GM23338 (cell line): ENCODE data around the gene FNDC3B. TPM values are rescaled to one million over a fixed set of nuclear protein-coding genes. Genes with fewer than 3 reads are reported as not detected.

ENCODE experiments used
- CREB1 ChIP-seq: fragments of 250-450 bp; sonication (Bioruptor Pico); IDR thresholded peaks from 2 replicates; pipeline ENCODE4 v1.5.0; 2020; ENCODE audit warnings: low read depth, mild to moderate bottlenecking, moderate library complexity
- EZH2 ChIP-seq: fragments of 200-600 bp; sonication (generic); IDR thresholded peaks from one replicate; pipeline ENCODE4 v1.8.0; 2017; ENCODE audit warnings: antibody characterized with exemption, mild to moderate bottlenecking, low read depth; ENCODE audit not compliant: unreplicated experiment
- JUNB ChIP-seq: IDR thresholded peaks from one replicate; pipeline ENCODE4 v1.6.1; 2016; ENCODE audit warnings: antibody characterized with exemption; ENCODE audit not compliant: unreplicated experiment
- REST ChIP-seq: IDR thresholded peaks from one replicate; pipeline ENCODE4 v1.6.1; 2018; ENCODE audit warnings: antibody characterized with exemption; ENCODE audit not compliant: unreplicated experiment
- ZNF114 ChIP-seq: fragments of 250-450 bp; sonication (Bioruptor Pico); IDR thresholded peaks from 2 replicates; pipeline ENCODE4 v1.5.0; 2020; ENCODE audit warnings: mild to moderate bottlenecking, moderate library complexity
- ZNF462 ChIP-seq: fragments of 250-450 bp; sonication (Bioruptor Pico); IDR thresholded peaks from 2 replicates; pipeline ENCODE4 v1.5.0; 2020; ENCODE audit warnings: mild to moderate bottlenecking, moderate library complexity
- polyA plus RNA-seq: library from polyadenylated mRNA; unstranded; fragments of >200 nt; fragmentation: Nextera tagmentation; extraction: Ambion mirVana; gene quantifications from 2 replicates; pipeline ENCODE4 v1.2.1, GENCODE V29; 2016
- total RNA-seq: library from RNA; depleted of rRNA; stranded (reverse); fragments of >200 nt; shearing (Covaris generic); gene quantifications from 2 replicates; pipeline ENCODE4 v1.2.3, GENCODE V29; 2014
- TF ChIP-seq, protein P1 (sequence below): IDR thresholded peaks from 2 replicates; pipeline ENCODE4 v1.6.1; 2016; ENCODE audit warnings: antibody characterized with exemption

Gene FNDC3B
- total and polyA plus RNA-seq, 2 experiments from 2014 or later: 19.1 to 55.4 TPM

DNA sequence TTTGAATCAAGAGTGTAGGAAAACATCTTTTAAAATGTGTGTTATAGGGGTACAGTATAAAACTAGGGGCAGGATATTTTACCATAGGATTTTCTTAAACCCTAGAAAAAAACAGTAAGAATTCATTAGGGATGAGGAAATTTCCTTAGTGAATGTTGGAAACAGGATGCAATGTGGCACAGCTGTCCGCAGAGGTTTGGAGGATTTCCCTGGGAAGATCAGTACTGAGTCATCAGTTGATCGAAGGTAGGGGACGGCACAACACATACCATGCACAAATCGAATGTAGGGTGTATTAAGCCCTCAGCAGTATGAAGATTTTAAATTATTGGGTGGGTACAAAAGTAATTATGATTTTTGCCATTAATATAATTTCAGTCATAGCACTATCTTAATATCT lies 49.9 kb downstream of the FNDC3B start (continued):
- TF ChIP-seq ZNF462 (no peak), REST (no peak), JUNB (no peak), CREB1 (CRISPR knock-in tag) (no peak), EZH2 (no peak), ZNF114 (CRISPR knock-in tag) (no peak)
- TF ChIP-seq, protein P1, sequence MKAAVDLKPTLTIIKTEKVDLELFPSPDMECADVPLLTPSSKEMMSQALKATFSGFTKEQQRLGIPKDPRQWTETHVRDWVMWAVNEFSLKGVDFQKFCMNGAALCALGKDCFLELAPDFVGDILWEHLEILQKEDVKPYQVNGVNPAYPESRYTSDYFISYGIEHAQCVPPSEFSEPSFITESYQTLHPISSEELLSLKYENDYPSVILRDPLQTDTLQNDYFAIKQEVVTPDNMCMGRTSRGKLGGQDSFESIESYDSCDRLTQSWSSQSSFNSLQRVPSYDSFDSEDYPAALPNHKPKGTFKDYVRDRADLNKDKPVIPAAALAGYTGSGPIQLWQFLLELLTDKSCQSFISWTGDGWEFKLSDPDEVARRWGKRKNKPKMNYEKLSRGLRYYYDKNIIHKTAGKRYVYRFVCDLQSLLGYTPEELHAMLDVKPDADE: no peak
